Nephron progenitor cell (in vitro differentiated cells): ENCODE data around the gene SPDL1.

Source experiments
- DNase-seq: peaks from one replicate; pipeline ENCODE4 v3.0.0; 2021
- H3K27ac Mint-ChIP-seq: 2 replicates; pipeline ENCODE4 v1.8.0; 2021; ENCODE audit warnings: mild to moderate bottlenecking, moderate library complexity, mixed read lengths
- H3K27me3 Mint-ChIP-seq: 2 replicates; pipeline ENCODE4 v1.8.0; 2021; ENCODE audit warnings: mild to moderate bottlenecking, low read depth, mixed read lengths; ENCODE audit not compliant: poor library complexity
- H3K36me3 Mint-ChIP-seq: 2 replicates; pipeline ENCODE4 v1.8.0; 2021; ENCODE audit warnings: low read depth, mixed read lengths
- H3K4me1 Mint-ChIP-seq: 2 replicates; pipeline ENCODE4 v1.8.0; 2021; ENCODE audit warnings: mixed read lengths
- H3K4me3 Mint-ChIP-seq: 2 replicates; pipeline ENCODE4 v1.8.0; 2021; ENCODE audit warnings: mild to moderate bottlenecking, moderate library complexity, mixed read lengths
- H3K9me3 Mint-ChIP-seq: 2 replicates; pipeline ENCODE4 v1.8.0; 2021; ENCODE audit warnings: mild to moderate bottlenecking, moderate library complexity, mixed read lengths
- CTCF ChIP-seq: fragments of 200-600 bp; sonication (generic); IDR thresholded peaks from 2 replicates; pipeline ENCODE4 v1.5.0; 2021; ENCODE audit warnings: antibody characterized with exemption

Gene SPDL1

DNA sequence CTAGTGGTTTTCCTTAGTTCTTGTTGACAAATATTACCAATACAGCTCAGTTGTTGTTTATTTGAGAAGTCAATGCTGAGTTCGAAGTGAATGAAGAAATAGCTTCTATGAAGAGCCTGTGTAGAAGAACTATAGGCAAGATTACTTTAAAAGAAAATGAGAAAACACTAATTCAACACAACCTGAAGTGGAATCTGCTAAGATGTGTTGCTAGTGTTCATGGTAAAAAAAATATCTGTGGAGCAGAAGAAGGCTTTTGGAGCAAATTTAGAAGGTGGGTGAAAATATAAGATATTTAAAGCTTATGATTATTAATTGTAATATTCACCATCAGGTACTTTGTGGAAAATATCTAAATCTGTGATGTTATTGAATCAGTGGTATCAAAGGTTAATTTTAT lies 51.0 kb downstream of the SPDL1 start:
- Mint-ChIP-seq H3K27me3 (peaks cover 50% of the 10 kb centered on the region), H3K36me3 (no peaks in the 10 kb centered on the region)

GRCh38 chr5:169635936-169636335 lies 52.4 kb downstream of the SPDL1 start:
- Mint-ChIP-seq H3K4me3 (peak overlapping the region; percentile 44), H3K27me3 (peaks cover 59% of the 10 kb centered on the region), H3K9me3 (peaks cover 32% of the 10 kb centered on the region), H3K27ac (no peak overlapping the region), H3K4me1 (peaks cover 4% of the 10 kb centered on the region), H3K36me3 (no peaks in the 10 kb centered on the region)
- DNase-seq, result no peak
- TF ChIP-seq CTCF, result no peak

More for the DNA sequence above, 51.0 kb downstream of the SPDL1 start:
- peaks cover 4% of the 10 kb centered on the region for H3K4me1 Mint-ChIP-seq
- no peak for TF ChIP-seq CTCF
- DNase-seq, result no peak
- peaks cover 30% of the 10 kb centered on the region for H3K9me3 Mint-ChIP-seq
- no peak overlapping the region for H3K27ac Mint-ChIP-seq
- H3K4me3 Mint-ChIP-seq, result no peak overlapping the region

DNA sequence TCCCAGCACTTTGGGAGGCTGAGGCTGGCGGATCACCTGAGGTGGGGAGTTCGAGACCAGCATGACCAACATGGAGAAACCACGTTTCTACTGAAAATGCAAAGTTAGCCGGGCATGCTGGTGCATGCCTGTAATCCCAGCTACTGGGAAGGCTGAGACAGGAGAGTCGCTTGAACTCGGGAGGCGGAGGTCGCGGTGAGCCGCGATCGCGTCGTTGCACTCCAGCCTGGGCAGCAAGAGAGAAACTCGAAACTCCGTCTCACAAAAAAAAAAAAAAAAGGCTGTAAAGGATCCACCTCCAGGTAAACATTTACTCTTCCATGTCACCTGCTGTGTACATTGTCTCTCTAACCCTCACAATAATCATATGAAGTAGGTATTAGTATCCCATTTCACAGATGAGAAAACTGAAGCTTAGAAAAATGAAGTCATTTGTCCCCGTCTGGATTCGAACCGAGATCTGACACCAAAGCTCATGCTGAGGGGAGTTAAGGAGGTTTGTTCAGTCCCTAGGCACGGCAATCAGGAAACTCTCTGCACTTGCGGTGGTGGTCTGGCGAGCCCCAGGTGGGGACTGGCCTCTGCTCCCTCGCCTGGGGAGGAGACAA lies 53.0 kb downstream of the SPDL1 start:
- no peak for TF ChIP-seq CTCF
- H3K9me3 Mint-ChIP-seq, result peaks cover 32% of the 10 kb centered on the region
- peaks cover 4% of the 10 kb centered on the region for H3K4me1 Mint-ChIP-seq
- no peak for DNase-seq
- no peak overlapping the region for H3K27ac Mint-ChIP-seq
- peak overlapping the region; percentile 76 for H3K4me3 Mint-ChIP-seq
- no peaks in the 10 kb centered on the region for H3K36me3 Mint-ChIP-seq
- peaks cover 64% of the 10 kb centered on the region for H3K27me3 Mint-ChIP-seq

GRCh38 chr5:169637085-169637548 lies 53.5 kb downstream of the SPDL1 start, which contains the start of gene DOCK2:
DOCK2 (plus strand) TSS chr5:169637275; CDS start chr5:169637327, 52 bp downstream.
- peak; percentile 30 for DNase-seq
- peaks cover 60% of the 10 kb centered on the region for H3K27me3 Mint-ChIP-seq
- H3K4me1 Mint-ChIP-seq, result peaks cover 4% of the 10 kb centered on the region
- no peaks in the 10 kb centered on the region for H3K36me3 Mint-ChIP-seq
- peak within 1 kb of the TSS; percentile 76 for H3K4me3 Mint-ChIP-seq
- no peak for TF ChIP-seq CTCF
- H3K9me3 Mint-ChIP-seq, result peaks cover 32% of the 10 kb centered on the region
- no peak within 1 kb of the TSS for H3K27ac Mint-ChIP-seq

- no peak for TF ChIP-seq CTCF
- Mint-ChIP-seq H3K27ac (no peak overlapping the region), H3K36me3 (no peaks in the 10 kb centered on the region), H3K9me3 (peaks cover 32% of the 10 kb centered on the region), H3K4me3 (peak overlapping the region; percentile 69), H3K27me3 (peaks cover 56% of the 10 kb centered on the region), H3K4me1 (peaks cover 4% of the 10 kb centered on the region)
- no peak for DNase-seq
These were observed 54.1 kb downstream of the SPDL1 start for GRCh38 chr5:169637549-169638121.

- Mint-ChIP-seq H3K36me3 (no peaks in the 10 kb centered on the region), H3K9me3 (peaks cover 16% of the 10 kb centered on the region), H3K4me1 (peaks cover 10% of the 10 kb centered on the region), H3K27ac (no peak overlapping the region), H3K27me3 (peaks cover 53% of the 10 kb centered on the region), H3K4me3 (no peak overlapping the region)
- peak; percentile 42 for DNase-seq
- TF ChIP-seq CTCF, result no peak
These were observed 57.7 kb downstream of the SPDL1 start for GRCh38 chr5:169641253-169641652.
